ENCODE measurements around the gene SPEM3. TPM values are rescaled to one million over a fixed set of nuclear protein-coding genes. Genes with fewer than 3 reads are reported as not detected.

Gene SPEM3
- total RNA-seq, 1 donor from 2014 or later: not detected

DNA sequence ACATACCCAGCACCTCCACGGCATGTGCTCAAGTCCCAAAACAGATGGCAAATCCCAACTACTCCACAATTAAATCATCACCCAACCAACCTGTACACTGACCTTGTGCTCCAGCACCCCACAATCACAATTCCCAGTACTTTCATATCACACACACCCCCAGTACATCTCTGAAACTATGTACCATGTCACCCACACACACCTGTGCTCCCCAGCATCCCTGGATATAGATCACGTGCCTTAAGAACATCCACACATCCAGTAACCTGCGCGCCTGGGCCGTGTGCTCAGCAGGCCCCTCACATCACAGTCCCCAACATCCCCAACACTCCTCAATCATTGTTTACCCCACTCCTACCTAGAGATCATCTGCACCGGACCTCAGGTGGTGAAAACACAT, 18.9 kb upstream of the SPEM3 start:
- intact Hi-C loops (cut with DNase I): loop anchor here (5.0 kb wide), 1 partner anchor 57 kb away; the partner anchor contains the start of gene KCTD11
- peaks cover 0 to 18% of the 10 kb centered on the region in 2 donors for H3K36me3 ChIP-seq
- H3K27ac ChIP-seq: no peak overlapping the region
- no peak for TF ChIP-seq POLR2AphosphoS5 (IDR thresholded peaks at IDR 0.05; ENCODE audit: insufficient read depth in 1 of 2, low read depth in 1 of 2)
- no peak for TF ChIP-seq POLR2A (IDR thresholded peaks at IDR 0.05)
- TF ChIP-seq CTCF (IDR thresholded peaks at IDR 0.05): no peak
- DNase-seq (ENCODE audit: extremely low spot score in 2 of 2): no peak
- H3K4me3 ChIP-seq: no peak overlapping the region
- no peaks in the 10 kb centered on the region for H3K27me3 ChIP-seq
- H3K4me1 ChIP-seq: peaks cover 33% of the 10 kb centered on the region
- H3K9me3 ChIP-seq: no peaks in the 10 kb centered on the region

- H3K4me1 ChIP-seq: peaks cover 23% of the 10 kb centered on the region
- no peak overlapping the region for H3K4me3 ChIP-seq
- TF ChIP-seq CTCF (IDR thresholded peaks at IDR 0.05) (no peak), POLR2A (IDR thresholded peaks at IDR 0.05) (no peak), POLR2AphosphoS5 (IDR thresholded peaks at IDR 0.05; ENCODE audit: insufficient read depth in 1 of 2, low read depth in 1 of 2) (no peak)
- H3K36me3 ChIP-seq: peaks cover 0 to 21% of the 10 kb centered on the region in 2 donors
- no peak overlapping the region for H3K27ac ChIP-seq
- H3K9me3 ChIP-seq: no peaks in the 10 kb centered on the region
- intact Hi-C loops (cut with DNase I): no loop called here
- no peak for DNase-seq (ENCODE audit: extremely low spot score in 2 of 2)
- no peaks in the 10 kb centered on the region for H3K27me3 ChIP-seq
Observed at GRCh38 chr17:7410634-7411426, 17.8 kb upstream of the SPEM3 start.

DNA sequence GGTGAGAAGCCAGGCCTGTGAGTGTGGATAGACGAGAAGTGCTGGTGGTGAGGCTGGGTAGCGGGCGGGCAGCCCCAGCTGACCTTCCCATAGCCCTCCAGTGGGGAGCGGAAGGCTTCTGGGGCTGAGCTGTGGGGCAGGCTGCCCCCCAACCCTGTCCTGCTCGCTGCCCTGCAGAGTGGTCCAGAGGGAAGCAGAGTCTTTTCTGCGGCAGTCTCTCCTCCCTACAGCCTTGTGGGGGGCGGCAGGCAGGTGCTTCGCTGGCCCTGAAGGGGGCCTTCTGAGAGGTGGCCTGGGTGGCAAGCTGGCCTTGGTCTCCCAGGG, 17.3 kb upstream of the SPEM3 start:
- H3K4me3 ChIP-seq: no peak overlapping the region
- H3K4me1 ChIP-seq: peaks cover 17% of the 10 kb centered on the region
- TF ChIP-seq CTCF (IDR thresholded peaks at IDR 0.05): no peak
- no peak for TF ChIP-seq POLR2AphosphoS5 (IDR thresholded peaks at IDR 0.05; ENCODE audit: insufficient read depth in 1 of 2, low read depth in 1 of 2)
- TF ChIP-seq POLR2A (IDR thresholded peaks at IDR 0.05): no peak
- no peaks in the 10 kb centered on the region for H3K27me3 ChIP-seq
- no peak for DNase-seq (ENCODE audit: extremely low spot score in 2 of 2)
- H3K27ac ChIP-seq: no peak overlapping the region
- H3K36me3 ChIP-seq: peaks cover 0 to 21% of the 10 kb centered on the region in 2 donors
- intact Hi-C loops (cut with DNase I): no loop called here
- no peaks in the 10 kb centered on the region for H3K9me3 ChIP-seq

DNA sequence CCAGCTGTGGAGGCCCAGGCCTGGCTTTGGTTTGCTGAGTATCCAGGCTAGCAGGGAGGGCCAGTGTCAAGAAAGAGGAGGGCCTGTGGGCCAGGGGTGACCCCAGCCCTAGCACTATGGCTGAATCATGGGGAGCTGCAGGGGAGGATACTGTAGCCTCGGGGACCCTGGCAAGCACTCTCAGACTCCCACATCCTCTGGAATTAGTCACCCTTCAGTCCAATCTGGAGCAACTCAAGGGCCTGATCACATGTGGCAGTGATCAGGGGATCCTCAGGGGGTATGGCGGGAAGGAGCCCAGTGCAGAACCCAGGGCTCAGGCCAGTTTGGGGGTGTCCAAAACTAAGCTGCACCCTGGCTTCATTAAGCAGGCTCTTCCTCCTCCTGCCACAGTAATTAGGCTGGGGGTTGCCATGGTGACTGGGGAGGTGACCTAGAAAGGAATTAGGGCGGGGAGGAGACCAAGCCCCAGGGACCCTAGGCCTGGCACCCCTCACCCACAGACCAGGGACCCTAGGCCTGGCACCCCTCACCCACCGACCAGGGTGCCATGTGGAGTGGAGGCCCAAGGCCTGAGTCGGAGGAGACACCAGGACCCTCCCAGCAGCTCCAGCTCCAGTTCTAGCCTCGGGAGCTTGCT, 15.2 kb upstream of the SPEM3 start:
- H3K4me1 ChIP-seq: peaks cover 10% of the 10 kb centered on the region
- TF ChIP-seq POLR2AphosphoS5 (IDR thresholded peaks at IDR 0.05; ENCODE audit: insufficient read depth in 1 of 2, low read depth in 1 of 2) (peak in 1 of 2 donors; percentile 31), POLR2A (IDR thresholded peaks at IDR 0.05) (no peak)
- H3K36me3 ChIP-seq: peaks cover 0 to 25% of the 10 kb centered on the region in 2 donors
- H3K4me3 ChIP-seq: no peak overlapping the region
- no peaks in the 10 kb centered on the region for H3K9me3 ChIP-seq
- intact Hi-C loops (cut with DNase I): no loop called here
- DNase-seq (ENCODE audit: extremely low spot score in 2 of 2): no peak
- H3K27ac ChIP-seq: peak overlapping the region; percentile 36
- no peaks in the 10 kb centered on the region for H3K27me3 ChIP-seq

GRCh38 chr17:7414837-7415236, 13.8 kb upstream of the SPEM3 start:
- TF ChIP-seq POLR2A (IDR thresholded peaks at IDR 0.05) (no peak), CTCF (IDR thresholded peaks at IDR 0.05) (no peak), POLR2AphosphoS5 (IDR thresholded peaks at IDR 0.05; ENCODE audit: insufficient read depth in 1 of 2, low read depth in 1 of 2) (no peak)
- H3K9me3 ChIP-seq: no peaks in the 10 kb centered on the region
- no peak overlapping the region for H3K4me3 ChIP-seq
- no peak for DNase-seq (ENCODE audit: extremely low spot score in 2 of 2)
- peaks cover 0 to 14% of the 10 kb centered on the region in 2 donors for H3K36me3 ChIP-seq
- H3K27me3 ChIP-seq: no peaks in the 10 kb centered on the region
- peaks cover 10% of the 10 kb centered on the region for H3K4me1 ChIP-seq
- intact Hi-C loops (cut with DNase I): no loop called here
- no peak overlapping the region for H3K27ac ChIP-seq

Data from vagina (tissue), 2 donors.